GM13977 (cell line): ENCODE results near the gene PRMT9.
A peak's percentile ranks its signal among the peaks of the same experiment; 100 is the strongest.

Source experiments
- DNase-seq: peaks from one replicate; pipeline ENCODE4 v3.0.0; 2012; ENCODE audit warnings: low spot score
- in situ Hi-C: fragments of 300-500 bp; cut with MboI; formaldehyde crosslinking; loops from one replicate; pipeline ENCODE4 v1.12.0; 2022; ENCODE audit warnings: low sequenced_read_pairs, low pct_unique_long_range_greater_than_20kb, mixed read lengths, inconsistent platforms; ENCODE audit not compliant: unreplicated experiment
- TF ChIP-seq, protein P1 (sequence below): IDR thresholded peaks from 2 replicates; pipeline ENCODE4 v1.5.1; 2012; ENCODE audit warnings: mild to moderate bottlenecking, control low read depth; ENCODE audit not compliant: insufficient read depth; ENCODE audit errors: extremely low read depth, missing control alignments

PRMT9 gene

DNA sequence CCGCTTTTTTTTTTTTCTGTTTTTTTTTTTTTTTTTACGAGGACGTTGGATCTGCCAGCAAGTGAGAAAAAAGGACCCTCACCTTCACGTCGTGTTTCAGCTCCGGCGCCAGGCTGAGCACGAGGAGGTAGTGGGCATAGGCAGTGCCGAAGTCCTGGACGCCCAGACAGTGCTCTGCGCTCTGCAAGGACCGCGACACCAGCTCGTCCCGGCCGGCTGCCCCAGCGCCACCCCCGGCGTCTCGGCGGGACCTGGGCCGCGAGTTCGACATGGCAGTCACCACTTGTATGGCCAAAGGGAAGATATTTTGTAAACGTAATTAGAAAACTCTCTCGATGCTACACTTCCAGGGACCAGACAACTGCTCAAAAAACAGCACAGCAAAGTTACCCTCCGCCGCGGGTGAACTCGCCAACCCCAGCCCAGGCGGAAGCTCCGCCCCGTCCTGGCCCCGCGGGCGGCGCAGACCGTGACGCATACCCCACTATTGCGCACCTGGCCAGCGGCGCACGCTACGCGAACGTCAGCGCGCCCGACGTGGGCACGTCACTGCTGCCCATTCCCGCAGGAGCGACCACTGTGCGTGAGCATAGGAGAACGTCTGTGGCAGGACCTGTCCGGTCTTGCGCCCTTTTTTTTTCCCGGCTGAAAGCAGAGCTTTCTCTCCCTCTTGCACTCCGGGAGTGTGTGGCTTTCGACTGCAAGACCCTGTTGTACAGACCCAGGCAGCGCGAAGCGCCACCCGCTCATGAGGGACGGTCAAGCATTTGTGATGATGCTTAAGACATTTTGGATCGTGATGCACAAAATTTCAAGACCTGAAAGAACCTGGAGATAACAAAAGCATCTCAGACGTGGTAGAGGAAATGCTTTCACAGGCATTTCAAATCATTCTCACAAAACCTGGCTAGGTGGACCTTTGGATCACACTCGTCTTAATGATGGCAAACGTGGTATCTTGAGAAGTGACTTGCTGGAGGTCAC, at the start of gene PRMT9:
TSS of gene PRMT9 (minus strand) at position 447 of the 984 bp plus-strand sequence. CDS start at position 271, 176 bp downstream.
- in situ Hi-C loops, result no loop called here
- TF ChIP-seq, protein P1, sequence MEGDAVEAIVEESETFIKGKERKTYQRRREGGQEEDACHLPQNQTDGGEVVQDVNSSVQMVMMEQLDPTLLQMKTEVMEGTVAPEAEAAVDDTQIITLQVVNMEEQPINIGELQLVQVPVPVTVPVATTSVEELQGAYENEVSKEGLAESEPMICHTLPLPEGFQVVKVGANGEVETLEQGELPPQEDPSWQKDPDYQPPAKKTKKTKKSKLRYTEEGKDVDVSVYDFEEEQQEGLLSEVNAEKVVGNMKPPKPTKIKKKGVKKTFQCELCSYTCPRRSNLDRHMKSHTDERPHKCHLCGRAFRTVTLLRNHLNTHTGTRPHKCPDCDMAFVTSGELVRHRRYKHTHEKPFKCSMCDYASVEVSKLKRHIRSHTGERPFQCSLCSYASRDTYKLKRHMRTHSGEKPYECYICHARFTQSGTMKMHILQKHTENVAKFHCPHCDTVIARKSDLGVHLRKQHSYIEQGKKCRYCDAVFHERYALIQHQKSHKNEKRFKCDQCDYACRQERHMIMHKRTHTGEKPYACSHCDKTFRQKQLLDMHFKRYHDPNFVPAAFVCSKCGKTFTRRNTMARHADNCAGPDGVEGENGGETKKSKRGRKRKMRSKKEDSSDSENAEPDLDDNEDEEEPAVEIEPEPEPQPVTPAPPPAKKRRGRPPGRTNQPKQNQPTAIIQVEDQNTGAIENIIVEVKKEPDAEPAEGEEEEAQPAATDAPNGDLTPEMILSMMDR, result no peak
- DNase-seq, result peak; percentile 96

DNA sequence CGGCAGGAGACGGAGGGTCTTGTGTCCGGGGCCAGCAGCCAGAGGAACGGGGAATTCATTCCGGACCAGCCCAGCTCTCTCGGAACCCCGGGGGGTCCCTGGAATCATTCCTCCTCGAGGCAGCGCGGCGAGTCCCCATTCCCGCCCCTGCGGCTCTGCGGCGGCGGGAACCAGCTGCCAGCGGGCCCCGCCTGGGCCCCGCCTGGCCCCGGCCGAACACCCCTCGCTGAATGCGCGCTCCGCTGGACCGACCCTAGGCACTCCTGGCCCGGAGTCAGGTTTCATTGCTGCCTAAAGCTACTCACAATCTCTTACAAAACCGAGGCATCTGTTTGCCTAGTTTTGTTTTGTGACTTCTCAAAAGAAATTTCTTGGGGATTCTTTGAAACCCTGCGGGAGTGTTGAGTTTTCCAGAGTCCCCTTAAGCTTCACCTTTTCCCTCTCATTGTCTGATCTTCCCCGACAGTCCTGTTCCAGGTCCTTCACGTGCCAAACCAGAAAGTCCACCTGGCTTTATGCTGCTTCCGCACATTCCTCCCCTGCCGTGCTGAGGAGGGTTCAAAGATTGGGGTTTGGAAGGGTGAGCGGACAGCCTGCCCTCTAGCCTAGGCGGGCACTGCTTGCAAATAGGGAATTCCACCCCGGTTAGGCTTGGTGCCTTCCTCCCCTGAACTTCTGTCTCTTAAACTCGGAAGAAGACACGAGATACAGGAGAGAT, 48.7 kb upstream of the PRMT9 start:
- TF ChIP-seq, protein P1, result no peak
- in situ Hi-C loops, result no loop called here
- peak; percentile 36 for DNase-seq

GRCh38 chr4:147731580-147732517, 47.9 kb upstream of the PRMT9 start, which contains the start of gene ARHGAP10:
ARHGAP10 (plus strand) TSS chr4:147732088; CDS start chr4:147732302, 214 bp downstream.
- peak; percentile 79 for DNase-seq
- TF ChIP-seq, protein P1, result no peak
- in situ Hi-C loops, result no loop called here

- in situ Hi-C loops, result no loop called here
- TF ChIP-seq, protein P1, result no peak
- no peak for DNase-seq
Observed at GRCh38 chr4:147730333-147730732, 46.4 kb upstream of the PRMT9 start.

DNA sequence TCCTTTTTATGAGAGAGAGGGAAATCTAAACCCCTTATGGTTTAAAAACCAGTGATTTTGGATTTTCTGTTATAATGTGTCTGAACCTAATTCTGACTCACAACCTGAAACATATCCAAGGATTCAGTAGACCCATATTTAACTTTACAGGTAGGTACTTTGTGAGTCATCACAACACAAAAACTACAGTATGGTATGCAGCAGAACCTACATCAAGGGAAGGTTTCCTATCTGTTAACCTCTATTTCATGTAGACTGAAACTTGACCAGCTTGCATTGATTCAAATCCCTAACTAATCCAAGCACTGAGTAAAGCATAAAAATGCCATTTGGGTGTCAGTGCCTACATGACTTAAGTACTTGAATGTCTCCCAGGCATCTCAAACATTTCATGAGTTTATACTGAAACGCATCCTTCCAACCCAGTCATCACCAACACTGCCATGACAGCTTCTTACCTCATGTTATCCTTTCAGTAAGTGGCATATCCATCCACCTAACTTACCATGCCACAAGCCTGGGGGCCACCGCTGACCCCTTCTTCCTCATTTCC, 43.6 kb upstream of the PRMT9 start:
- in situ Hi-C loops, result no loop called here
- TF ChIP-seq, protein P1, result no peak
- DNase-seq, result no peak
